Panc1 (cell line): ENCODE data around the gene R3HDM2. TPM values are rescaled to one million over a fixed set of nuclear protein-coding genes. Genes with fewer than 3 reads are reported as not detected.

Experiments used
- ATAC-seq: fragments of 200-7000 bp; cut with Tn5 transposase; 2 replicates; pipeline ENCODE4 v1.9.1; 2020; ENCODE audit warnings: mild to moderate bottlenecking, moderate library complexity
- BruUV-seq: library from RNA; stranded (reverse); fragments of 400-500 nt; replicated peaks from 2 replicates; lab custom pipeline; 2021; lab: Mats Ljungman, UMichigan
- CTCF ChIA-PET: fragments of 300-600 bp; sonication (Branson Sonifier 250); formaldehyde crosslinking; loops from one replicate; lab custom pipeline; 2022; ENCODE audit warnings: antibody characterized with exemption; lab: Charles Lee
- POLR2A ChIA-PET: fragments of 300-600 bp; sonication (Branson Sonifier 250); formaldehyde crosslinking; loops from one replicate; lab custom pipeline; 2022; ENCODE audit warnings: antibody characterized with exemption; lab: Charles Lee
- DNase-seq: peaks from one replicate; pipeline ENCODE4 v3.0.0-alpha.2; 2010; ENCODE audit warnings: low read depth, low spot score
- H3K27ac ChIP-seq: 2 replicates; pipeline ENCODE4 v1.5.1; 2011; ENCODE audit warnings: mild to moderate bottlenecking, low read length, inconsistent platforms
- H3K27me3 ChIP-seq: fragments of 200-500 bp; sonication (Bioruptor generic); 2 replicates; pipeline ENCODE4 v1.6.0; 2014; ENCODE audit warnings: low read length, inconsistent platforms; ENCODE audit not compliant: control insufficient read depth, insufficient read depth
- H3K36me3 ChIP-seq: fragments of 200-500 bp; sonication (Bioruptor generic); 2 replicates; pipeline ENCODE4 v1.5.1; 2014; ENCODE audit warnings: inconsistent platforms, mild to moderate bottlenecking, low read length, moderate library complexity; ENCODE audit not compliant: control insufficient read depth, insufficient read depth
- H3K4me1 ChIP-seq: 2 replicates; pipeline ENCODE4 v1.5.1; 2011; ENCODE audit warnings: inconsistent platforms, mild to moderate bottlenecking, low read length, moderate library complexity; ENCODE audit not compliant: control insufficient read depth, insufficient read depth
- H3K4me3 ChIP-seq, 2 experiments: 2 replicates each; pipeline ENCODE4 v1.5.1; 2011 to 2012; ENCODE audit warnings: low read depth in 2 of 2, low read length in 2 of 2, mild to moderate bottlenecking in 2 of 2, inconsistent platforms in 1 of 2, moderate library complexity in 1 of 2
- H3K9me3 ChIP-seq: fragments of 200-500 bp; sonication (Bioruptor generic); 2 replicates; pipeline ENCODE4 v1.5.1; 2014; ENCODE audit warnings: low read depth, mild to moderate bottlenecking, inconsistent platforms, low read length, moderate library complexity; ENCODE audit not compliant: control insufficient read depth, insufficient read depth
- POLR2AphosphoS5 ChIP-seq: IDR thresholded peaks from 2 replicates; pipeline ENCODE4 v1.6.1; 2012; ENCODE audit warnings: mild to moderate bottlenecking, low read depth, low read length, moderate library complexity
- SIN3A ChIP-seq: IDR thresholded peaks from 2 replicates; pipeline ENCODE4 v1.6.1; 2012; ENCODE audit warnings: low read depth, mild to moderate bottlenecking, low read length, moderate library complexity, borderline replicate concordance; ENCODE audit not compliant: insufficient read depth
- TCF7L2 ChIP-seq: IDR thresholded peaks from 2 replicates; pipeline ENCODE4 v1.6.1; 2011; ENCODE audit warnings: mild to moderate bottlenecking, low read depth, low read length, inconsistent platforms
- in situ Hi-C: cut with HindIII; loops from 2 replicates; pipeline ENCODE4 v1.10.0; 2016; ENCODE audit warnings: low sequenced_read_pairs, low pct_unique_long_range_greater_than_20kb
- intact Hi-C: fragments of 100-400 bp; cut with micrococcal nuclease; formaldehyde crosslinking; loops from one replicate; pipeline ENCODE4 v1.10.0; 2022; ENCODE audit not compliant: unreplicated experiment
- total RNA-seq: library from RNA; stranded (reverse); gene quantifications from one replicate; pipeline ENCODE4 v1.2.1, GENCODE V29; 2021; ENCODE audit not compliant: unreplicated experiment
- TF ChIP-seq, protein P1 (sequence below), 2 experiments: IDR thresholded peaks; 2 replicates each; pipeline ENCODE4 v1.6.1; 2011 to 2012; ENCODE audit warnings: low read depth in 2 of 2, control low read depth in 1 of 2, low read length in 1 of 2, mild to moderate bottlenecking in 1 of 2, moderate library complexity in 1 of 2; ENCODE audit not compliant: insufficient read depth in 1 of 2
- TF ChIP-seq, protein P2 (sequence below): fragments of 450-650 bp; IDR thresholded peaks from 2 replicates; pipeline ENCODE4 v1.5.1; 2017; ENCODE audit warnings: mild to moderate bottlenecking

Gene R3HDM2
- total RNA-seq, 1 experiment from 2014 or later = 56.5 TPM

DNA sequence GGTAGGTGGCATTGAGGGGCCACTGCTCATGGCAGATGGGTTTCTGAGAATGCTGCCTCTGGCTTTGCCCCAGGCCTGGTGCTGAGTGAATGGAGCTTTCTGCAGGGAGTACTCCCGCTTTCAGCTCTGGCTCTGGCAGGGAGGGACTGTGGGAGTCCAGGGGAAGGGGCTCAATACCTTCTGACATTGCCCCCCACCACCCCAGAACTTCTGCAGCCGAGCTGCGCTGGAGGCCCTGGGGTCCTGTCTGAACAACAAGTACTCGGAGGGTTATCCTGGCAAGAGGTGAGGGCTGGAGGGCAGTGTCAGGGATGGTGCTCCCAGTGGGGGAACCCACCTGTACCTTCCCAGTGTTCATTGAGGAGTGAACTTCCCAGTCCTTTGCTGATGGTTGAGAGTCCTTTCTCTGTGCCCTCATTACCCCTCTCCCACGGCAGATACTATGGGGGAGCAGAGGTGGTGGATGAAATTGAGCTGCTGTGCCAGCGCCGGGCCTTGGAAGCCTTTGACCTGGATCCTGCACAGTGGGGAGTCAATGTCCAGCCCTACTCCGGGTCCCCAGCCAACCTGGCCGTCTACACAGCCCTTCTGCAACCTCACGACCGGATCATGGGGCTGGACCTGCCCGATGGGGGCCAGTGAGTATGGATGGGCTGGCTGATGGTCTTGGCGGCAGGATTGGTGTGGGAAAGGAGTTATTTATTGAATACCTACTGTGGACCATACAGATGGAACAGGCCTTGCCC is 199.4 kb downstream of the R3HDM2 start:
- intact Hi-C loops = no loop called here
- Histone ChIP-seq H3K4me1 (peaks cover 8% of the 10 kb centered on the region; the same call in 1 of the 2 replicates), H3K27ac (no peak overlapping the region), H3K36me3 (no peaks in the 10 kb centered on the region; the same call in none of the 2 replicates), H3K9me3 (no peaks in the 10 kb centered on the region), H3K27me3 (no peaks in the 10 kb centered on the region), H3K4me3 (peak overlapping the region; percentile 94 to 97; a peak in 3 of 4 replicates)
- no peak for TF ChIP-seq SIN3A
- TF ChIP-seq POLR2AphosphoS5 = no peak
- TF ChIP-seq, protein P1, sequence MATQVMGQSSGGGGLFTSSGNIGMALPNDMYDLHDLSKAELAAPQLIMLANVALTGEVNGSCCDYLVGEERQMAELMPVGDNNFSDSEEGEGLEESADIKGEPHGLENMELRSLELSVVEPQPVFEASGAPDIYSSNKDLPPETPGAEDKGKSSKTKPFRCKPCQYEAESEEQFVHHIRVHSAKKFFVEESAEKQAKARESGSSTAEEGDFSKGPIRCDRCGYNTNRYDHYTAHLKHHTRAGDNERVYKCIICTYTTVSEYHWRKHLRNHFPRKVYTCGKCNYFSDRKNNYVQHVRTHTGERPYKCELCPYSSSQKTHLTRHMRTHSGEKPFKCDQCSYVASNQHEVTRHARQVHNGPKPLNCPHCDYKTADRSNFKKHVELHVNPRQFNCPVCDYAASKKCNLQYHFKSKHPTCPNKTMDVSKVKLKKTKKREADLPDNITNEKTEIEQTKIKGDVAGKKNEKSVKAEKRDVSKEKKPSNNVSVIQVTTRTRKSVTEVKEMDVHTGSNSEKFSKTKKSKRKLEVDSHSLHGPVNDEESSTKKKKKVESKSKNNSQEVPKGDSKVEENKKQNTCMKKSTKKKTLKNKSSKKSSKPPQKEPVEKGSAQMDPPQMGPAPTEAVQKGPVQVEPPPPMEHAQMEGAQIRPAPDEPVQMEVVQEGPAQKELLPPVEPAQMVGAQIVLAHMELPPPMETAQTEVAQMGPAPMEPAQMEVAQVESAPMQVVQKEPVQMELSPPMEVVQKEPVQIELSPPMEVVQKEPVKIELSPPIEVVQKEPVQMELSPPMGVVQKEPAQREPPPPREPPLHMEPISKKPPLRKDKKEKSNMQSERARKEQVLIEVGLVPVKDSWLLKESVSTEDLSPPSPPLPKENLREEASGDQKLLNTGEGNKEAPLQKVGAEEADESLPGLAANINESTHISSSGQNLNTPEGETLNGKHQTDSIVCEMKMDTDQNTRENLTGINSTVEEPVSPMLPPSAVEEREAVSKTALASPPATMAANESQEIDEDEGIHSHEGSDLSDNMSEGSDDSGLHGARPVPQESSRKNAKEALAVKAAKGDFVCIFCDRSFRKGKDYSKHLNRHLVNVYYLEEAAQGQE (IDR thresholded peaks at IDR 0.05; ENCODE audit: insufficient read depth in 1 of 2, low read depth in 2 of 2, low read length in 1 of 2) = no peak
- TF ChIP-seq, protein P2, sequence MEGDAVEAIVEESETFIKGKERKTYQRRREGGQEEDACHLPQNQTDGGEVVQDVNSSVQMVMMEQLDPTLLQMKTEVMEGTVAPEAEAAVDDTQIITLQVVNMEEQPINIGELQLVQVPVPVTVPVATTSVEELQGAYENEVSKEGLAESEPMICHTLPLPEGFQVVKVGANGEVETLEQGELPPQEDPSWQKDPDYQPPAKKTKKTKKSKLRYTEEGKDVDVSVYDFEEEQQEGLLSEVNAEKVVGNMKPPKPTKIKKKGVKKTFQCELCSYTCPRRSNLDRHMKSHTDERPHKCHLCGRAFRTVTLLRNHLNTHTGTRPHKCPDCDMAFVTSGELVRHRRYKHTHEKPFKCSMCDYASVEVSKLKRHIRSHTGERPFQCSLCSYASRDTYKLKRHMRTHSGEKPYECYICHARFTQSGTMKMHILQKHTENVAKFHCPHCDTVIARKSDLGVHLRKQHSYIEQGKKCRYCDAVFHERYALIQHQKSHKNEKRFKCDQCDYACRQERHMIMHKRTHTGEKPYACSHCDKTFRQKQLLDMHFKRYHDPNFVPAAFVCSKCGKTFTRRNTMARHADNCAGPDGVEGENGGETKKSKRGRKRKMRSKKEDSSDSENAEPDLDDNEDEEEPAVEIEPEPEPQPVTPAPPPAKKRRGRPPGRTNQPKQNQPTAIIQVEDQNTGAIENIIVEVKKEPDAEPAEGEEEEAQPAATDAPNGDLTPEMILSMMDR = no peak
- no peak for TF ChIP-seq TCF7L2
- DNase-seq = no peak
- POLR2A ChIA-PET = no interaction called here
- in situ Hi-C loops = no loop called here
- ATAC-seq = no peak
- BruUV-seq = no TSS peak
- CTCF ChIA-PET = interaction anchor here (0.9 to 2.3 kb wide), 2 partner anchors 18 kb away, joined by 7 to 8 read pairs; no protein-coding TSS in a partner anchor

DNA sequence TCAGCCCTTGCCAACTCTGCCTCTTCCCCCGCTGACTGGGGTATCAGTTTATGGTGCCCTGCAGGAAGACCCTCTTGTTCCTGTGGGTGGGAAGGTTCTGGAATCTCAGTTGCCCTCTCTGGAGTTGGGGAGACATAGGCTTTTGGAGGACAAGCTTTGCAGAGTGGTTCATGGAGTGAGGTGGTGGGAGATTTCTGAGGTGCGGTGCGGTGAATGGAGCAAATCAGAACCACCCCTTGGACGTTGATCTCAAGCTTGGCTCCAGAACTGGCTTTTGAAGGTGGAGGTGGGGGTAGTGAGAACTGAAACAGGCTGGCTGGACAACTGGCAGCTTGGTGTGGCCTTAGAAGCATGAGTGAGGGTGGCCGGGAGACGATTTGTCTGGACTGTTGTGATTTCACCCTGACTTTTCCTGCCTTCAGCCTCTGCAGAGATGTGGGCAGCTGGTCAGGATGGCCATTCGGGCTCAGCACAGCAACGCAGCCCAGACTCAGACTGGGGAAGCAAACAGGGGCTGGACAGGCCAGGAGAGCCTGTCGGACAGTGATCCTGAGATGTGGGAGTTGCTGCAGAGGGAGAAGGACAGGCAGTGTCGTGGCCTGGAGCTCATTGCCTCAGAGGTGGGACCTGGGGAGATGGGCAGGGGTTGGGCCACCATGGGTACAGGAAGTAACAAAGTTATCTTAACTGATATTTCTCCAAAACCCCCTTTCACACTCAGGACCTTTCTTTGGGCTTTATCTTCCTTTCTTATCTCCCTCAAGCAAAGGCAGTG is 200.3 kb downstream of the R3HDM2 start:
- POLR2A ChIA-PET = no interaction called here
- Histone ChIP-seq H3K27ac (peak overlapping the region; percentile 96), H3K9me3 (no peaks in the 10 kb centered on the region), H3K4me1 (peaks cover 8% of the 10 kb centered on the region; the same call in 1 of the 2 replicates), H3K36me3 (no peaks in the 10 kb centered on the region; the same call in none of the 2 replicates), H3K27me3 (no peaks in the 10 kb centered on the region), H3K4me3 (peak overlapping the region; percentile 94 to 97)
- ATAC-seq (no peak), DNase-seq (no peak)
- TF ChIP-seq POLR2AphosphoS5 = no peak
- no peak for TF ChIP-seq TCF7L2
- TF ChIP-seq SIN3A = no peak
- TF ChIP-seq, protein P2 = no peak
- TF ChIP-seq, protein P1 (IDR thresholded peaks at IDR 0.05; ENCODE audit: insufficient read depth in 1 of 2, low read depth in 2 of 2, low read length in 1 of 2) = no peak
- intact Hi-C loops (no loop called here), in situ Hi-C loops (no loop called here)
- CTCF ChIA-PET = interaction anchor here (1.0 to 2.3 kb wide), 3 partner anchors 8 to 17 kb away, joined by 3 to 17 read pairs (median 8); no protein-coding TSS in a partner anchor
- BruUV-seq = no TSS peak
